ENCODE measurements around the gene SOCS1. TPM values are rescaled to one million over a fixed set of nuclear protein-coding genes. Genes with fewer than 3 reads are reported as not detected.

Gene SOCS1
- total and polyA plus RNA-seq, 2 of the 8 experiments (the other 6 are each of a cell fraction or from before 2014, with no cell fraction given), result 21.0 to 48.9 TPM

GRCh38 chr16:11245222-11245737, 10.7 kb downstream of the SOCS1 start (continued):
- no peak for TF ChIP-seq GABPA (IDR thresholded peaks at IDR 0.05; ENCODE audit: borderline replicate concordance, insufficient read depth, low read length)
- no peak for TF ChIP-seq KDM5A (IDR thresholded peaks at IDR 0.05; ENCODE audit: low read length)
- TF ChIP-seq SP1 (IDR thresholded peaks at IDR 0.05; ENCODE audit: low read depth, low read length), result no peak
- no peak for TF ChIP-seq MAX (IDR thresholded peaks at IDR 0.05)
- no peak for TF ChIP-seq POU5F1 (IDR thresholded peaks at IDR 0.05; ENCODE audit: low read depth, low read length)
- TF ChIP-seq BCL11A (IDR thresholded peaks at IDR 0.05; ENCODE audit: low read depth in 2 of 2, low read length in 2 of 2), result no peak
- no peak for TF ChIP-seq TCF12 (IDR thresholded peaks at IDR 0.05; ENCODE audit: low read depth, low read length)
- no peak for TF ChIP-seq CHD2 (IDR thresholded peaks at IDR 0.05; ENCODE audit: low read length)
- TF ChIP-seq CEBPB (IDR thresholded peaks at IDR 0.05; ENCODE audit: low read depth, low read length), result no peak

Data from H1 (cell line).